Activated naive CD4-positive, alpha-beta T cell treated with anti-CD3 and anti-CD28 coated beads, Interleukin-2, amount 50 U/mL, for 72 hours (primary cell): ENCODE data around the gene PRSS57. TPM values are rescaled to one million over a fixed set of nuclear protein-coding genes. Genes with fewer than 3 reads are reported as not detected.

Experiments
- ATAC-seq, 2 donors: fragments of 150-1000 bp; cut with Tn5 transposase; 2 replicates each; pipeline ENCODE4 v1.10.0; 2021; ENCODE audit warnings: mild to moderate bottlenecking in 2 of 2, moderate library complexity in 2 of 2
- DNase-seq, 2 donors: peaks; one replicate each; pipeline ENCODE4 v3.0.0; 2021 to 2022; ENCODE audit warnings: low spot score in 2 of 2
- H3K27ac Mint-ChIP-seq, 2 donors: one replicate each; pipeline ENCODE4 v1.8.0; 2022; ENCODE audit warnings: mild to moderate bottlenecking in 2 of 2, mixed read lengths in 2 of 2
- H3K36me3 Mint-ChIP-seq, 2 donors: one replicate each; pipeline ENCODE4 v1.8.0; 2022; ENCODE audit warnings: mixed read lengths in 2 of 2
- H3K9me3 Mint-ChIP-seq, 2 donors: one replicate each; pipeline ENCODE4 v1.8.0; 2022; ENCODE audit warnings: mixed read lengths in 2 of 2
- total RNA-seq, 2 donors: library from RNA; stranded (reverse); gene quantifications; one replicate each; pipeline ENCODE4 v1.2.3, GENCODE V29; 2022

PRSS57 gene
- total RNA-seq, 2 donors from 2014 or later = not detected

- ATAC-seq (no peak), DNase-seq (no peak)
- Mint-ChIP-seq H3K9me3 (no peaks in the 10 kb centered on the region), H3K27ac (no peak overlapping the region), H3K36me3 (no peaks in the 10 kb centered on the region)
Observed at GRCh38 chr19:726993-727956, 32.0 kb upstream of the PRSS57 start.

- H3K36me3 Mint-ChIP-seq = no peaks in the 10 kb centered on the region
- ATAC-seq (no peak), DNase-seq (no peak)
- no peak overlapping the region for H3K27ac Mint-ChIP-seq
- no peaks in the 10 kb centered on the region for H3K9me3 Mint-ChIP-seq
Observed at GRCh38 chr19:725461-726089, 30.3 kb upstream of the PRSS57 start.

GRCh38 chr19:723714-724113 is 28.5 kb upstream of the PRSS57 start:
- Mint-ChIP-seq H3K9me3 (no peaks in the 10 kb centered on the region), H3K36me3 (no peaks in the 10 kb centered on the region), H3K27ac (no peak overlapping the region)
- no peak for DNase-seq
- ATAC-seq = no peak

GRCh38 chr19:723247-723646 is 28.0 kb upstream of the PRSS57 start:
- DNase-seq = no peak
- no peak for ATAC-seq
- Mint-ChIP-seq H3K27ac (no peak overlapping the region), H3K9me3 (no peaks in the 10 kb centered on the region), H3K36me3 (no peaks in the 10 kb centered on the region)

GRCh38 chr19:722553-723101 is 27.4 kb upstream of the PRSS57 start:
- DNase-seq (no peak), ATAC-seq (no peak)
- Mint-ChIP-seq H3K27ac (no peak overlapping the region), H3K36me3 (no peaks in the 10 kb centered on the region), H3K9me3 (no peaks in the 10 kb centered on the region)

- H3K27ac Mint-ChIP-seq = no peak overlapping the region
- peaks cover under 1 to 5% of the 10 kb centered on the region in 2 donors for H3K9me3 Mint-ChIP-seq
- peaks cover 3 to 5% of the 10 kb centered on the region in 2 donors for H3K36me3 Mint-ChIP-seq
- ATAC-seq (no peak), DNase-seq (no peak)
Observed at GRCh38 chr19:720345-721160, 25.3 kb upstream of the PRSS57 start.

GRCh38 chr19:719636-720344 is 24.5 kb upstream of the PRSS57 start:
- peaks cover 7 to 9% of the 10 kb centered on the region in 2 donors for H3K36me3 Mint-ChIP-seq
- ATAC-seq (no peak), DNase-seq (no peak)
- no peak overlapping the region for H3K27ac Mint-ChIP-seq
- peaks cover 4 to 8% of the 10 kb centered on the region in 2 donors for H3K9me3 Mint-ChIP-seq

GRCh38 chr19:718991-719512 is 23.8 kb upstream of the PRSS57 start:
- ATAC-seq (no peak), DNase-seq (no peak)
- Mint-ChIP-seq H3K9me3 (peaks cover 4 to 8% of the 10 kb centered on the region in 2 donors), H3K36me3 (peaks cover 7 to 9% of the 10 kb centered on the region in 2 donors), H3K27ac (no peak overlapping the region)

- H3K27ac Mint-ChIP-seq = no peak overlapping the region
- peaks cover 7 to 9% of the 10 kb centered on the region in 2 donors for H3K36me3 Mint-ChIP-seq
- H3K9me3 Mint-ChIP-seq = peaks cover 4 to 8% of the 10 kb centered on the region in 2 donors
- DNase-seq (no peak), ATAC-seq (no peak)
Observed at GRCh38 chr19:718251-718951, 23.1 kb upstream of the PRSS57 start.

- Mint-ChIP-seq H3K36me3 (peaks cover 7 to 9% of the 10 kb centered on the region in 2 donors), H3K27ac (no peak overlapping the region), H3K9me3 (peaks cover 4 to 8% of the 10 kb centered on the region in 2 donors)
- DNase-seq (no peak), ATAC-seq (no peak)
Observed at GRCh38 chr19:715347-715746, 20.1 kb upstream of the PRSS57 start.

GRCh38 chr19:711254-711653 is 16.0 kb upstream of the PRSS57 start:
- DNase-seq = no peak
- Mint-ChIP-seq H3K36me3 (peaks cover 9 to 13% of the 10 kb centered on the region in 2 donors), H3K9me3 (peaks cover 4 to 8% of the 10 kb centered on the region in 2 donors), H3K27ac (no peak overlapping the region)
- ATAC-seq = no peak

- H3K9me3 Mint-ChIP-seq = peaks cover 4 to 6% of the 10 kb centered on the region in 2 donors
- ATAC-seq (no peak), DNase-seq (no peak)
- H3K27ac Mint-ChIP-seq = no peak overlapping the region
- H3K36me3 Mint-ChIP-seq = peaks cover 7 to 12% of the 10 kb centered on the region in 2 donors
Observed at GRCh38 chr19:710767-711166, 15.5 kb upstream of the PRSS57 start.

GRCh38 chr19:709965-710571 is 14.8 kb upstream of the PRSS57 start:
- Mint-ChIP-seq H3K9me3 (no peaks in the 10 kb centered on the region), H3K27ac (no peak overlapping the region), H3K36me3 (peaks cover 0 to 5% of the 10 kb centered on the region in 2 donors)
- no peak for DNase-seq
- no peak for ATAC-seq

GRCh38 chr19:709196-709964 is 14.1 kb upstream of the PRSS57 start:
- peaks cover 0 to 5% of the 10 kb centered on the region in 2 donors for H3K36me3 Mint-ChIP-seq
- DNase-seq (no peak), ATAC-seq (no peak)
- no peaks in the 10 kb centered on the region for H3K9me3 Mint-ChIP-seq
- H3K27ac Mint-ChIP-seq = no peak overlapping the region
